COLO829 (cell line): ENCODE measurements around the gene TICRR.

Experiments used
- DNase-seq: peaks from one replicate; pipeline ENCODE4 v3.0.0; 2012; ENCODE audit warnings: low spot score

TICRR gene

GRCh38 chr15:89672221-89673164 lies 97.2 kb downstream of the TICRR start:
- DNase-seq = no peak

- no peak for DNase-seq
These were observed 97.9 kb downstream of the TICRR start for GRCh38 chr15:89673165-89673512.

- no peak for DNase-seq
These were observed 99.3 kb downstream of the TICRR start for GRCh38 chr15:89674526-89674925.

GRCh38 chr15:89675606-89676005 lies 100.3 kb downstream of the TICRR start:
- DNase-seq = no peak

GRCh38 chr15:89677381-89677780 lies 102.1 kb downstream of the TICRR start:
- no peak for DNase-seq
